IPS-18a (cell line): ENCODE data around the gene CFAP161.

Source experiments
- H3K27ac ChIP-seq: one replicate; pipeline ENCODE4 v1.5.1; 2013; ENCODE audit warnings: low read length
- H3K27me3 ChIP-seq: one replicate; pipeline ENCODE4 v1.6.1; 2013; ENCODE audit warnings: mild to moderate bottlenecking, low read length; ENCODE audit not compliant: control insufficient read depth, insufficient read depth
- H3K36me3 ChIP-seq: one replicate; pipeline ENCODE4 v1.6.1; 2013; ENCODE audit warnings: low read depth, low read length; ENCODE audit not compliant: control insufficient read depth
- H3K4me1 ChIP-seq: one replicate; pipeline ENCODE4 v1.6.1; 2013; ENCODE audit warnings: low read depth, low read length; ENCODE audit not compliant: control insufficient read depth
- H3K4me3 ChIP-seq: one replicate; pipeline ENCODE4 v1.5.1; 2013; ENCODE audit warnings: low read length
- H3K9ac ChIP-seq: one replicate; pipeline ENCODE4 v1.6.1; 2013; ENCODE audit warnings: mild to moderate bottlenecking, low read length, moderate library complexity
- H3K9me3 ChIP-seq: one replicate; pipeline ENCODE4 v1.6.1; 2013; ENCODE audit warnings: low read depth, low read length; ENCODE audit not compliant: control insufficient read depth

CFAP161 gene

DNA sequence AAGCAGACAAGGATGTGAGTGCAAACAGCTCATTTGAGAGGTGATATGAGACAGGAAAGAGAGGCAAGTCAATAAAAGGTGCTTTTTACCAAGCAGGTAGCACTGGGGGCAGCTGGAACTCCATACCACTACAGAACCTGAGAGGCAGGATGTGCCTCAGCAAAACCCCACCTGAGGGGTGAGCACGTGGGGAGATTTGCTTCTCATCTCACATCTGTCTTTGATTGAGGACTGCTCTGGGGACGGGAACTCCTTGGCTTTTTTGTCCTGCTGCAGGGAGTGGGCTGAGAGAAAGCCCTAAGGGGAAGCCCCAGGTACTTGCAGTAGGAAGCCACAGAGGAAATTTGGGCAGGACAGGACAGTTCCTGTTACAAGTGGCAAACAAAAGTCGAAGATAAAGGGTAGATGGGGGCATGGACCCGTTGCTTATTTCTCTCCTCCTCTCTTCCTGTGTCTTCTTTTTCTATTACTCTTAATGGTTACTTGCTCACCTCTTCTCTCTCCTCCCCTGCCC lies 27.1 kb downstream of the CFAP161 start:
- Histone ChIP-seq H3K36me3 (no peaks in the 10 kb centered on the region), H3K9ac (no peak overlapping the region), H3K4me1 (no peaks in the 10 kb centered on the region), H3K9me3 (no peaks in the 10 kb centered on the region), H3K27me3 (no peaks in the 10 kb centered on the region), H3K4me3 (no peak overlapping the region), H3K27ac (no peak overlapping the region)

DNA sequence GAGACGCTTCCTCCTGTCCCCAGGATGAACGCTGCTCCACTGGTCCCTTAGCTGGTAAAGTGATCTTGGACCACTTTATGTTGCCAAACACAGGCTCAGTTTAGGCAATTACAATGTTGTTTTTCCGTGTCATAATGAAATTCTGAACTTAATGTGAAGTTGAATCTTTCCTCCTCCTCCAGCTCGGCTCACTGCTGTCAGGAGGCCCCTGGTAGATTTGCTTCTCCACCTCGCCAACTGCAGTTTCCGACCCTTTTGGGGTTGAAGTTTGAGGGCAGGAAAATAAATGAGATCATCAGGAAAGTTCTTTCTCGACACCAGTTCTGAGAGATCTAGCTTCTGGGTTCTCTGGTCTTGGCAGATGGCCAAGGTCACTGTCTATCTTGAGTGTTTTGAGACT lies 27.8 kb downstream of the CFAP161 start:
- Histone ChIP-seq H3K36me3 (no peaks in the 10 kb centered on the region), H3K27ac (no peak overlapping the region), H3K9me3 (no peaks in the 10 kb centered on the region), H3K4me3 (no peak overlapping the region), H3K4me1 (no peaks in the 10 kb centered on the region), H3K27me3 (no peaks in the 10 kb centered on the region), H3K9ac (no peak overlapping the region)

DNA sequence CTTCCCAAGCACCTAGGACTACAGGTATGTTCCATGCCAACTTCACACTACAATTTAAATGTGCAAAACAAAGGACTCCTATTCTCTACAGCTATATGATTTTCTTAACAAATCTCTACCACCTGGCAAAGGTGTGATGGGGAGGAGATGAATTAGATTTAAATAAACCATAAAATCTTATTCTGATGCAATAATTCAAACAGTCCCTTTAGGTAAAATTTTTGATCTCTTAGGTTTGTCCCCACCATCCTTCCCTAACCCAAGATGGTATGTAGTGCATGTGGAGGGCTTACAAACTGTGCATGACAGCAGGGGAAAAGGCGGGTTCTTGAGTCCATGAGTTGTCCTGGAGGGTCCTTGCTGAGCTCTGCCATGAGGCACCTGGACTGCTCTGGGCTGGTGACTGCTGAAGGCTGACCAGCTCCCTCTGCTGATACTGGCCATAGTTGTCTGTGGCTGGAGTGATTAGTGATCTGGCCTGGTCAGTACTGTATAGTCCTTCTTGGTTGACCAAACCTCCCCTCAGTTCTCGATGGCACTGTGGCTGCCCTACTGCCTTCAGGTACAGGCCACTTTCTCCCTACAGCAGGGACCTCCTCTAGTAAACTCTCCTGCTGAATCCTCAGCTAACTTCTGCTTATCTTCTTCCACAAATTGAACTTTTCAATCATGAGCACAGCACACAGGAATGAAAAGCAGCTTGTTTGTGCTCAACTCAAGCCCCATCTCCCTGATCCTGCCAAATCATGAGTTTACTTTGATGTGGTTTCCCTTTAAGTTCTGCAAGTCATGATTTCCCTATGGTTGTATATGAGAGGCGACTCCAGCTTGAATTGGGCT lies 30.1 kb downstream of the CFAP161 start:
- no peaks in the 10 kb centered on the region for H3K9me3 ChIP-seq
- no peaks in the 10 kb centered on the region for H3K4me1 ChIP-seq
- H3K9ac ChIP-seq = no peak overlapping the region
- no peaks in the 10 kb centered on the region for H3K36me3 ChIP-seq
- no peak overlapping the region for H3K27ac ChIP-seq
- H3K27me3 ChIP-seq = no peaks in the 10 kb centered on the region
- no peak overlapping the region for H3K4me3 ChIP-seq

DNA sequence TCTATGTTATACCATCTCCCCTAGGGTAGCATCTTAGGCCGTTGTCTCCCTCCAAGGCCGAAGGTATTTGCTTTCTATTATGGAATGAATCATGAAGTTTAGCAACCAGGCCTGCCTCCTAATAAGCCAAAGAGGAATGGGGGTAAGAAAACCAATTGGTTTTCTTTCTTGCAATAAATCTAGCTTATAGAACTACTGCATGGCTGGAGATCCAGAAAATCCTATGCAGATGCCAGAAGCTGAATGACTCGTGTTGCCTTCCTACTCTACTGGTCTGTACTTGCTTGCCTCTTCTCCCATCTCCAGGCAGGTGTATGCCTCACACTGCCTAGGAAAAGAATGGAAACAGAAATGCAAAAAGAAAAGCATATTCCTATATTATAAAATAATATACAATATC lies 31.5 kb downstream of the CFAP161 start:
- no peak overlapping the region for H3K27ac ChIP-seq
- no peaks in the 10 kb centered on the region for H3K36me3 ChIP-seq
- H3K4me3 ChIP-seq = no peak overlapping the region
- H3K27me3 ChIP-seq = no peaks in the 10 kb centered on the region
- no peaks in the 10 kb centered on the region for H3K4me1 ChIP-seq
- H3K9ac ChIP-seq = no peak overlapping the region
- H3K9me3 ChIP-seq = no peaks in the 10 kb centered on the region

DNA sequence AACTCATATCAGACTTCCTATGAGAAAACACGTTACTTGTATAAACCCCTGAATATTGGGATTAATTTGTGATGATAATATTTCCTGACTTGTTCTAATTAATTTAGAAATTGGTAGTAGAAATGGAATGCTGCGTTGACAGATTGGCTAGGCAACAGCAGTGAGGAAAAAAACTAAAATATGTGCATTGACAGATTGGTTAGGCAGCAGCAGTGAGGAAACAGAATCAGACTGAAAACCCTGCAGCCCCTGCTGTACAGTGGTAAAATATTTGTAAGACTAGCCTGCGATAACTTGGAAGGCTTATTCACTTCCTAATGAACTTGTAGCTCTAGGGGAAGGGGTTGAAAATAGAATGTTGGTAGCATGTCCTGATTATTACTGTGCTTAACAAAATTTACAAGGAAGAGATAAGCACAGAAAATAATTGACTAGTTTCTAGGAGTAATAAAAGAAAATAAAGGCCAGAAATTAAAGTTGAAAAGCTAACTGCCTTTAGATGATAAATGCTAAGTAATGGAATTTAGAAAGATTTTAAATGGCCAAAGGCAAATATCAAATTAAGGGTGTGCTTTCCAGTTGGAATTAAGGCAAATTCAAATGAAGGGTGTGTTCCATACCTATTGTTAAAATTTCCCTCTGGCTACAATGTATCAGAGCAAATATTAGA lies 32.7 kb downstream of the CFAP161 start:
- Histone ChIP-seq H3K9ac (no peak overlapping the region), H3K27ac (no peak overlapping the region), H3K4me1 (no peaks in the 10 kb centered on the region), H3K4me3 (no peak overlapping the region), H3K27me3 (no peaks in the 10 kb centered on the region), H3K36me3 (no peaks in the 10 kb centered on the region), H3K9me3 (no peaks in the 10 kb centered on the region)

- Histone ChIP-seq H3K4me3 (no peak overlapping the region), H3K9ac (no peak overlapping the region), H3K9me3 (no peaks in the 10 kb centered on the region), H3K4me1 (no peaks in the 10 kb centered on the region), H3K27ac (no peak overlapping the region), H3K27me3 (no peaks in the 10 kb centered on the region), H3K36me3 (no peaks in the 10 kb centered on the region)
Observed at GRCh38 chr15:81168131-81168526, 34.1 kb downstream of the CFAP161 start.

DNA sequence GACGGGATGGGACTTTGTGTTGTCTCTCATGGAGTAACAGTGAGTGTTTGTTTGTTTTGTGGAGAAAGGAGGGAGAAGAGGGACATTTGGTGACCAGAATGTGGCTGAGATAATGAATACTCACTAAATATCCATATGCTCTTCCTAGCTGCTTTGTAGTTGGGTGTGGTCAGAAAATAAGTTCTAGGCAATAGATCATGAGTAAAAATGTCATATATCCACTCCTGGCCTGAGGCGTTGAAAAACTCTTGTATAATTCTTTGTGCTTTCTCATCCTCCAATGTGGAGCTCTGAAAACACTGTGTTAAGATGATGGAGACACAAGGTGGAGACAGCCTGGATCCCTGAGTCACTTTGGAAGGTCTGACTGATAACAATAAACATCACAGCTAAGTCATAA lies 34.6 kb downstream of the CFAP161 start:
- H3K4me3 ChIP-seq = no peak overlapping the region
- no peak overlapping the region for H3K9ac ChIP-seq
- H3K27ac ChIP-seq = no peak overlapping the region

DNA sequence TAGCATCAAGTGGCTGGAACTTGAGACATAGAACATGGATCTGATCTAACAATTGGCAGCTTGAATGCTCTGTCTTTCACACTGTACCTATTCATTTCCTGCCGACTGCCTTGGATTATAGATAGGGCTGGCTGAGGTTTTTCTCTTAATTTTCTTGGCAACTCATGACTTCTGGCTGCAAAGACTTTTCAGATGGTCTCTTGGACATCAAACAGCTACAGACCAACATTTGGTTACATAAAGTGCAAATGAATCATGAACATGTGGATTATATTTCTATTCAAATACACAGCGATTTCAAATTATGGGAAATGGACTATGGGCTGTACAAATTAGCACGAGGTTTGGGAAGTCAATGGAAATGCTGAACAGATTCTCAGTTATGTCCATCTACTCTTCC lies 36.4 kb downstream of the CFAP161 start:
- Histone ChIP-seq H3K4me1 (no peaks in the 10 kb centered on the region), H3K27ac (no peak overlapping the region), H3K27me3 (no peaks in the 10 kb centered on the region), H3K9ac (no peak overlapping the region), H3K4me3 (no peak overlapping the region), H3K36me3 (no peaks in the 10 kb centered on the region), H3K9me3 (no peaks in the 10 kb centered on the region)

More for the DNA sequence above, 34.6 kb downstream of the CFAP161 start:
- no peaks in the 10 kb centered on the region for H3K9me3 ChIP-seq
- no peaks in the 10 kb centered on the region for H3K4me1 ChIP-seq
- no peaks in the 10 kb centered on the region for H3K36me3 ChIP-seq
- no peaks in the 10 kb centered on the region for H3K27me3 ChIP-seq

GRCh38 chr15:81171286-81171685 lies 37.2 kb downstream of the CFAP161 start:
- H3K9me3 ChIP-seq = no peaks in the 10 kb centered on the region
- H3K4me3 ChIP-seq = no peak overlapping the region
- no peaks in the 10 kb centered on the region for H3K4me1 ChIP-seq
- no peaks in the 10 kb centered on the region for H3K27me3 ChIP-seq
- H3K27ac ChIP-seq = no peak overlapping the region
- no peak overlapping the region for H3K9ac ChIP-seq
- H3K36me3 ChIP-seq = no peaks in the 10 kb centered on the region

- Histone ChIP-seq H3K9ac (no peak overlapping the region), H3K4me3 (no peak overlapping the region), H3K27ac (no peak overlapping the region), H3K27me3 (no peaks in the 10 kb centered on the region), H3K36me3 (no peaks in the 10 kb centered on the region), H3K4me1 (no peaks in the 10 kb centered on the region), H3K9me3 (no peaks in the 10 kb centered on the region)
Observed at GRCh38 chr15:81174125-81174791, 40.2 kb downstream of the CFAP161 start.

- H3K9ac ChIP-seq = no peak overlapping the region
- no peaks in the 10 kb centered on the region for H3K9me3 ChIP-seq
- H3K27me3 ChIP-seq = no peaks in the 10 kb centered on the region
- H3K36me3 ChIP-seq = no peaks in the 10 kb centered on the region
- H3K27ac ChIP-seq = no peak overlapping the region
- no peak overlapping the region for H3K4me3 ChIP-seq
- no peaks in the 10 kb centered on the region for H3K4me1 ChIP-seq
Observed at GRCh38 chr15:81174792-81175327, 40.8 kb downstream of the CFAP161 start.
